Measurements from ENCODE around the gene MKNK1.

DNA sequence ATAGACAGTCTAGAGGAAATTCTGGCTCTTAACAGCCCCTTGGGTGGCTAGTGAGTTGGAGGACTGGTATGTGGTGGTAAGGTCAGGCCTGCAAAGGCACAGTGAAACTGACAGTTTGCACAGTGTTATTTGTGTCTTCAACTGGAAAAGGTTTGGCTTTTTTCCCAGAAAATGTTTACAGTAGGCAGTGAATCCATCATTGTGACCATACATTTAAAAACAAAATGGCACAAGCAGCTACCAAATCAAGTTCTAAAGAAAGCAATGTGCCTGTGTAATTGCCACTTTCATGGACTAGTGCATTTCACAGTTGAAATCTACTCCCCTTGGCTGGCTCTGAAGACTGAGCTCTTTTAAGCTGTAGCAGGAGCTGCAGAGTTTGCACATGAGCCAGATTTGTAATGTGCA lies 39.3 kb upstream of the MKNK1 start:
- TF ChIP-seq, protein P1, sequence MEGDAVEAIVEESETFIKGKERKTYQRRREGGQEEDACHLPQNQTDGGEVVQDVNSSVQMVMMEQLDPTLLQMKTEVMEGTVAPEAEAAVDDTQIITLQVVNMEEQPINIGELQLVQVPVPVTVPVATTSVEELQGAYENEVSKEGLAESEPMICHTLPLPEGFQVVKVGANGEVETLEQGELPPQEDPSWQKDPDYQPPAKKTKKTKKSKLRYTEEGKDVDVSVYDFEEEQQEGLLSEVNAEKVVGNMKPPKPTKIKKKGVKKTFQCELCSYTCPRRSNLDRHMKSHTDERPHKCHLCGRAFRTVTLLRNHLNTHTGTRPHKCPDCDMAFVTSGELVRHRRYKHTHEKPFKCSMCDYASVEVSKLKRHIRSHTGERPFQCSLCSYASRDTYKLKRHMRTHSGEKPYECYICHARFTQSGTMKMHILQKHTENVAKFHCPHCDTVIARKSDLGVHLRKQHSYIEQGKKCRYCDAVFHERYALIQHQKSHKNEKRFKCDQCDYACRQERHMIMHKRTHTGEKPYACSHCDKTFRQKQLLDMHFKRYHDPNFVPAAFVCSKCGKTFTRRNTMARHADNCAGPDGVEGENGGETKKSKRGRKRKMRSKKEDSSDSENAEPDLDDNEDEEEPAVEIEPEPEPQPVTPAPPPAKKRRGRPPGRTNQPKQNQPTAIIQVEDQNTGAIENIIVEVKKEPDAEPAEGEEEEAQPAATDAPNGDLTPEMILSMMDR (conservative IDR thresholded peaks at IDR 0.05 in 1 of 2, IDR thresholded peaks at IDR 0.05 in 1 of 2; ENCODE audit: extremely low read depth in 1 of 2, insufficient read depth in 1 of 2, low read depth in 1 of 2, low read length in 2 of 2): no peak
- TF ChIP-seq EZH2 (IDR thresholded peaks at IDR 0.05; ENCODE audit: borderline replicate concordance, low read length): no peak

All from mammary epithelial cell (primary cell).